Stomach smooth muscle (tissue), 2 donors: ENCODE measurements around the gene LAMC2.

Experiments
- H3K27ac ChIP-seq: one replicate; pipeline ENCODE4 v1.7.0; 2013; ENCODE audit warnings: mild to moderate bottlenecking, low read length, inconsistent platforms
- H3K27me3 ChIP-seq, 2 donors: one replicate each; pipeline ENCODE4 v1.7.0; 2013; ENCODE audit warnings: low read length in 2 of 2; ENCODE audit not compliant: insufficient read depth in 2 of 2, control insufficient read depth in 1 of 2
- H3K36me3 ChIP-seq, 2 donors: one replicate each; pipeline ENCODE4 v1.7.0; 2013; ENCODE audit warnings: low read length in 2 of 2; ENCODE audit not compliant: control insufficient read depth in 2 of 2, insufficient read depth in 2 of 2
- H3K4me1 ChIP-seq: one replicate; pipeline ENCODE4 v1.7.0; 2013; ENCODE audit warnings: low read length; ENCODE audit not compliant: control insufficient read depth, insufficient read depth
- H3K4me3 ChIP-seq, 2 donors: one replicate each; pipeline ENCODE4 v1.7.0; 2013; ENCODE audit warnings: low read length in 2 of 2
- H3K9ac ChIP-seq, 2 donors: one replicate each; pipeline ENCODE4 v1.7.0; 2013; ENCODE audit warnings: low read length in 2 of 2, mild to moderate bottlenecking in 1 of 2
- H3K9me3 ChIP-seq, 2 donors: one replicate each; pipeline ENCODE4 v1.7.0; 2013; ENCODE audit warnings: low read length in 2 of 2; ENCODE audit not compliant: control insufficient read depth in 2 of 2
- donor health status: healthy.
- donor health status: Pancreatic carcinoma.

The LAMC2 gene

GRCh38 chr1:183167676-183168075, 18.4 kb upstream of the LAMC2 start:
- no peak overlapping the region for H3K4me3 ChIP-seq
- no peak overlapping the region for H3K27ac ChIP-seq
- H3K9ac ChIP-seq, result no peak overlapping the region
- H3K9me3 ChIP-seq, result no peaks in the 10 kb centered on the region
- no peaks in the 10 kb centered on the region for H3K36me3 ChIP-seq
- H3K27me3 ChIP-seq, result no peaks in the 10 kb centered on the region
- H3K4me1 ChIP-seq, result peaks cover 2% of the 10 kb centered on the region

GRCh38 chr1:183168308-183168707, 17.8 kb upstream of the LAMC2 start:
- H3K4me1 ChIP-seq, result peaks cover 2% of the 10 kb centered on the region
- H3K4me3 ChIP-seq, result no peak overlapping the region
- H3K27me3 ChIP-seq, result no peaks in the 10 kb centered on the region
- H3K9me3 ChIP-seq, result no peaks in the 10 kb centered on the region
- no peaks in the 10 kb centered on the region for H3K36me3 ChIP-seq
- no peak overlapping the region for H3K9ac ChIP-seq
- no peak overlapping the region for H3K27ac ChIP-seq

- no peaks in the 10 kb centered on the region for H3K9me3 ChIP-seq
- no peaks in the 10 kb centered on the region for H3K27me3 ChIP-seq
- H3K4me3 ChIP-seq, result no peak overlapping the region
- no peak overlapping the region for H3K27ac ChIP-seq
- H3K4me1 ChIP-seq, result no peaks in the 10 kb centered on the region
- no peak overlapping the region for H3K9ac ChIP-seq
- no peaks in the 10 kb centered on the region for H3K36me3 ChIP-seq
Measured at GRCh38 chr1:183173828-183174227, 12.2 kb upstream of the LAMC2 start.

DNA sequence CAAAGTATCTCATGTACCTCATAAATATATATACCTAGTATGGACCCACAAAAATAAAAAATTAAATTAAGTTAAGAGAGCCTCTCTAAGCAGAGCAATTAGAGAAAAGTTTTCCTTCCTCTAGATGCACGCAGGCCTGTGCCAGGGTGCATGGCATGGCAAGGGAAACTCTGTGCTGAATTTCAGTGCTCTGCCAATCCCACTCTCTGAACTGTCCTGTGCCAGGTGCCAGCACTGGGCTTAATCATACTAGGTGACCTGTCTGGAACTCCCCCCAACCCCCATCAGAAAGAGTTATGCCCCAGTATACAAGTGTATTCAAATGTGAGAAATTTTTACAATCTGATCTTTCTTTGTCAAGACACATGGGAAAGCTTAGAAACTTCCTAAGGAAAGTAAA, 10.4 kb upstream of the LAMC2 start:
- H3K36me3 ChIP-seq, result no peaks in the 10 kb centered on the region
- peaks cover 6% of the 10 kb centered on the region for H3K4me1 ChIP-seq
- no peaks in the 10 kb centered on the region for H3K27me3 ChIP-seq
- H3K9ac ChIP-seq, result no peak overlapping the region
- no peak overlapping the region for H3K27ac ChIP-seq
- no peaks in the 10 kb centered on the region for H3K9me3 ChIP-seq
- H3K4me3 ChIP-seq, result no peak overlapping the region

DNA sequence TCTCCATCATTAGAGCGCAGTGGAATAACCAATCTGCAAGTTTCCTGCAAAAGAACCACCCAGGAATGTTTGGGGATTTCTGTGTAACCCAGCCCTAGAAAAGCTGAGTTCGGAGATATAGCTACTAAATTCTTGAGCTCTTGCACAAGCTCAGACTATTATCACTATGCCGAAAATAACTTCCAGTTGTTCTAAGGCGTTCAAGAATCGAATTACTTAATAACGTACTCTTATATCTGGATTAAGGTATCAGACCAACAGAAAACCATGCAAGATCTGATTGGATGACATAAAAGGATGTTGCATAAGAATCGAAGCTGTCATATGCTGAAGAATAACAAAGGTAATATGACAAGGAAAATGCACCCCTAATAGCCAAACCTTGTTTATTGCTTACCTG, 7.5 kb upstream of the LAMC2 start:
- Histone ChIP-seq H3K27me3 (no peaks in the 10 kb centered on the region), H3K9me3 (no peaks in the 10 kb centered on the region), H3K27ac (no peak overlapping the region), H3K36me3 (no peaks in the 10 kb centered on the region), H3K9ac (no peak overlapping the region), H3K4me1 (peaks cover 9% of the 10 kb centered on the region), H3K4me3 (no peak overlapping the region)

DNA sequence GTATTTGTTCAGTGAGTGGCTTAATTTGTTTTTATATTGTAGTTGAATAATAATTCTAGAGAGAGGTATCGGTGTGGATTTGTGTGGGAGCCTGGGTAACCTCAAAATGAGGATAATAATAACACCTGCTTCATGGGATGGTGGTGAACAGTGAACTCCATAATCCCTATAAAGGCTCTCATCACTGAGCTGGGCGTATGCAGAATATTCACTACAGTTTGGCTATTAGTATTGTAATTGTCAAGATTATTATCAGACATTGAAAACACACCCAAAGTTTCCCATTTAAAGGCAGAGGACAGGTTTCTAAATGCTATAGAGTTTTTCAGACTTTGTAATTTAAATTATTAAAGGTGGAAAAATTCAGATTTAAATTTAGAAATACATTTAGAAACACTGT, 7.0 kb upstream of the LAMC2 start:
- no peaks in the 10 kb centered on the region for H3K9me3 ChIP-seq
- H3K36me3 ChIP-seq, result no peaks in the 10 kb centered on the region
- peak overlapping the region; percentile 6 for H3K27ac ChIP-seq
- no peak overlapping the region for H3K9ac ChIP-seq
- peaks cover 9% of the 10 kb centered on the region for H3K4me1 ChIP-seq
- H3K4me3 ChIP-seq, result no peak overlapping the region
- no peaks in the 10 kb centered on the region for H3K27me3 ChIP-seq

GRCh38 chr1:183180218-183180617, 5.8 kb upstream of the LAMC2 start:
- no peaks in the 10 kb centered on the region for H3K36me3 ChIP-seq
- H3K9ac ChIP-seq, result no peak overlapping the region
- no peaks in the 10 kb centered on the region for H3K27me3 ChIP-seq
- H3K4me3 ChIP-seq, result no peak overlapping the region
- H3K27ac ChIP-seq, result peak overlapping the region; percentile 63
- H3K4me1 ChIP-seq, result peaks cover 9% of the 10 kb centered on the region
- no peaks in the 10 kb centered on the region for H3K9me3 ChIP-seq

- H3K27me3 ChIP-seq, result no peaks in the 10 kb centered on the region
- H3K9me3 ChIP-seq, result no peaks in the 10 kb centered on the region
- H3K36me3 ChIP-seq, result no peaks in the 10 kb centered on the region
- no peak overlapping the region for H3K9ac ChIP-seq
- H3K27ac ChIP-seq, result peak overlapping the region; percentile 63
- peaks cover 11% of the 10 kb centered on the region for H3K4me1 ChIP-seq
- H3K4me3 ChIP-seq, result no peak overlapping the region
Measured at GRCh38 chr1:183180634-183181056, 5.4 kb upstream of the LAMC2 start.

GRCh38 chr1:183186841-183187240, 777 bp downstream of the LAMC2 start:
- Histone ChIP-seq H3K9me3 (no peaks in the 10 kb centered on the region), H3K4me1 (peaks cover 4% of the 10 kb centered on the region), H3K4me3 (no peak overlapping the region), H3K27me3 (no peaks in the 10 kb centered on the region), H3K27ac (no peak overlapping the region), H3K9ac (no peak overlapping the region), H3K36me3 (no peaks in the 10 kb centered on the region)

GRCh38 chr1:183188240-183188639, 2.2 kb downstream of the LAMC2 start:
- no peak overlapping the region for H3K27ac ChIP-seq
- no peaks in the 10 kb centered on the region for H3K27me3 ChIP-seq
- H3K9ac ChIP-seq, result no peak overlapping the region
- H3K36me3 ChIP-seq, result no peaks in the 10 kb centered on the region
- H3K9me3 ChIP-seq, result no peaks in the 10 kb centered on the region
- peaks cover 4% of the 10 kb centered on the region for H3K4me1 ChIP-seq
- H3K4me3 ChIP-seq, result no peak overlapping the region

DNA sequence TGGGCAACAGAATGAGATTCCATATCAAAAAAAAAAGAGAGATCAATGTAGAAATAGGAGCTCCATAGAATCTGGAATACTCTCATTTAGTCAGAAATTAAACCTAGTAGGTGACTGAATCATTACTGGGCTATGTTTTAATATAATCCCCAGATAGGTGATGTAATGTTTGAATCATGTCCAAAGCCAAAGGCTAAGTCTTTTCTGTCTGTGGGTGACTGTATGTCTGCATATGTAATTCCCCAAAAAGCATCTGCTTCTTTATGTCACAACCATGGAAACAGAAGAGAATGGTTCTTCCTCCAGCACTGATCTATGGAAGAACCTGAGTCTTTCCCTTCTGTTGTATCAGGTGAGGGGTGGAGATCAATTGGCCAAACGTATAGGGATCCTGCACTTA, 5.8 kb downstream of the LAMC2 start:
- H3K9me3 ChIP-seq, result no peaks in the 10 kb centered on the region
- no peak overlapping the region for H3K4me3 ChIP-seq
- no peaks in the 10 kb centered on the region for H3K36me3 ChIP-seq
- H3K27me3 ChIP-seq, result no peaks in the 10 kb centered on the region
- no peak overlapping the region for H3K27ac ChIP-seq
- H3K9ac ChIP-seq, result no peak overlapping the region
- H3K4me1 ChIP-seq, result no peaks in the 10 kb centered on the region
